Left ventricle myocardium inferior (tissue), 1 donor: ENCODE results near the gene IL36B. TPM values are rescaled to one million over a fixed set of nuclear protein-coding genes. Genes with fewer than 3 reads are reported as not detected.

Source experiments
- DNase-seq: peaks from one replicate; pipeline ENCODE4 v3.0.0-alpha.2; 2020
- H3K27ac ChIP-seq: fragments of 200-600 bp; replicated peaks from 2 replicates; pipeline ENCODE4 v1.8.0; 2021
- H3K27me3 ChIP-seq: fragments of 200-600 bp; 2 replicates; pipeline ENCODE4 v1.8.0; 2021; ENCODE audit warnings: low read depth
- H3K36me3 ChIP-seq: fragments of 200-600 bp; 2 replicates; pipeline ENCODE4 v1.8.0; 2021
- H3K4me1 ChIP-seq: fragments of 200-600 bp; 2 replicates; pipeline ENCODE4 v1.8.0; 2021
- H3K4me3 ChIP-seq: fragments of 200-600 bp; 2 replicates; pipeline ENCODE4 v1.8.0; 2021; ENCODE audit warnings: mild to moderate bottlenecking, moderate library complexity
- H3K9me3 ChIP-seq: fragments of 200-600 bp; replicated peaks from 2 replicates; pipeline ENCODE4 v1.8.0; 2021
- CTCF ChIP-seq: fragments of 200-600 bp; IDR thresholded peaks from 2 replicates; pipeline ENCODE4 v1.8.0; 2021; ENCODE audit warnings: antibody characterized with exemption, mild to moderate bottlenecking, borderline replicate concordance
- intact Hi-C: fragments of 100-400 bp; cut with micrococcal nuclease; formaldehyde crosslinking; loops from one replicate; pipeline ENCODE4 v1.11.0; 2022
- total RNA-seq: library from RNA; stranded (reverse); fragmentation: NEBNext Ultra II Directional; extraction: Animal tissue kit (Norgen Biotek cat#: 25700); gene quantifications from one replicate; pipeline ENCODE4 v1.2.1, GENCODE V29; 2021
- donor health status: DM: no; HTN: yes; CAD: no; lungs with severe emphysema.

Gene IL36B
- total RNA-seq, 1 donor from 2014 or later: not detected

DNA sequence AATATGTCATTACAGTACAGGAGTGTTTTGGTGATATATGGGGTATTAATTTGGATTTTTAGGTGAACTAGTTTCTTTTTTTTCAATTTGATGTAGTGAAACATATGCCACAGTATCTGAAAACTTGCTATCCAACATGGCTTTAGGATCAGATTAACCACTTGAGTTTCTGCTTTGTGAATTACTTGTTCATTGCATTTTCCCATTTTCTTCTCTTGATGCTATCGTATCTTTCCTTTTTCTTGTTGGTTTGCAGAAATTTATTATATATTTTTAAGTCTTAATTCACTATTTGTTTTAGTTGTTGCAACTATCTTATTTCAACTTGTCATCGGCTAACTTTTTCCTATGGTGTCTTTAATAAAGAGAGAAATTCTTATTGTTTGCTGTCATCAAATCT lies 38.6 kb downstream of the IL36B start:
- H3K4me3 ChIP-seq: no peak overlapping the region
- TF ChIP-seq CTCF: no peak
- intact Hi-C loops: no loop called here

DNA sequence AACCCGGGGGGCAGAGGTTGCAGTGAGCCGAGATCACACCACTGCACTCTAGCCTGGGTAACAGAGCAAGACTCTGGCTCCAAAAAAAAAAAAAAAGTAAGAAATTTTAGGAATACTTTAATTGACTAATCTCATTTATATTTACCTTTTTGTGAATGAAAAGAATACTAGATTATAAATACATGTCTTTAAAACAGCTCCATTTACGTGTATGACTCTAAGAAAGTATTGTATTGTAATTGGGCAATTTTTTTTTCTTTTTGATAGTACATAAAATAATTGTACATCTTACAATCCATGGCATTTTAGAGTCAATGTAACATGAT lies 39.4 kb downstream of the IL36B start:
- Histone ChIP-seq H3K36me3 (no peaks in the 10 kb centered on the region), H3K9me3 (no peaks in the 10 kb centered on the region), H3K4me1 (no peaks in the 10 kb centered on the region), H3K4me3 (no peak overlapping the region), H3K27me3 (peaks cover 41% of the 10 kb centered on the region), H3K27ac (no peak overlapping the region)
- no peak for DNase-seq
- no peak for TF ChIP-seq CTCF
- intact Hi-C loops: no loop called here

More for the DNA sequence above, 38.6 kb downstream of the IL36B start:
- Histone ChIP-seq H3K4me1 (no peaks in the 10 kb centered on the region), H3K36me3 (no peaks in the 10 kb centered on the region), H3K27ac (no peak overlapping the region), H3K27me3 (peaks cover 49% of the 10 kb centered on the region), H3K9me3 (no peaks in the 10 kb centered on the region)
- DNase-seq: no peak

GRCh38 chr2:113012436-113013335 lies 40.0 kb downstream of the IL36B start:
- H3K4me1 ChIP-seq: no peaks in the 10 kb centered on the region
- H3K27ac ChIP-seq: no peak overlapping the region
- intact Hi-C loops: no loop called here
- H3K9me3 ChIP-seq: no peaks in the 10 kb centered on the region
- H3K4me3 ChIP-seq: no peak overlapping the region
- no peak for TF ChIP-seq CTCF
- no peak for DNase-seq
- no peaks in the 10 kb centered on the region for H3K36me3 ChIP-seq
- peaks cover 36% of the 10 kb centered on the region for H3K27me3 ChIP-seq

DNA sequence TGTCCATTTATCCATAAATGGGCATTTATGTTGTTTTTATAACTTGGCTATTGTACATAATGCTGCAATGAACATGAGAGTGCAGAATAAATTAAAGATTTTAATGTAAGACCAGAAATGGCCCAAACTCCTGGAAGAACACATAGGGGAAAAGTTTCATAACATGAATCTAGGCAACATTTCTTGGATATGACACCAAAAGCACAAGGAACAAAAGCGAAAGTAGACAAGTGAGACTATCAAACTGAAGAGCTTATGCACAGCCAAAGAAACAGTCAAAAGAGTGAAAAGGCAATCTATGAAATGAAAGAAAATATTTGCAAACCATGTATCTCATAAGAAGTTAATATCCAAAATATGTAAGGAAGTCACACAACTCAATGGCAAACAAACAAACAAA lies 41.6 kb downstream of the IL36B start:
- intact Hi-C loops: no loop called here
- H3K27ac ChIP-seq: no peak overlapping the region

GRCh38 chr2:113010088-113010487 lies 42.6 kb downstream of the IL36B start:
- peaks cover 17% of the 10 kb centered on the region for H3K27me3 ChIP-seq
- H3K9me3 ChIP-seq: no peaks in the 10 kb centered on the region
- H3K4me3 ChIP-seq: no peak overlapping the region
- no peak for TF ChIP-seq CTCF
- no peak for DNase-seq
- intact Hi-C loops: no loop called here
- no peak overlapping the region for H3K27ac ChIP-seq
- H3K4me1 ChIP-seq: no peaks in the 10 kb centered on the region
- H3K36me3 ChIP-seq: no peaks in the 10 kb centered on the region

More for the DNA sequence above, 41.6 kb downstream of the IL36B start:
- no peak overlapping the region for H3K4me3 ChIP-seq
- H3K27me3 ChIP-seq: peaks cover 27% of the 10 kb centered on the region
- H3K4me1 ChIP-seq: no peaks in the 10 kb centered on the region
- no peaks in the 10 kb centered on the region for H3K36me3 ChIP-seq
- DNase-seq: no peak
- TF ChIP-seq CTCF: no peak
- no peaks in the 10 kb centered on the region for H3K9me3 ChIP-seq
